Activated naive CD4-positive, alpha-beta T cell treated with Interleukin-2 at 50 U/mL for 16 hours (primary cell): ENCODE measurements around the gene PRKAR2B.
"Not testable (repeated sequence)": the region's sequence is repeated elsewhere in the genome, so short reads cannot be mapped to it uniquely, and the experiment has no call there.

ENCODE experiments used
- DNase-seq: peaks from one replicate; pipeline ENCODE4 v3.0.0-alpha.2; 2020

The PRKAR2B gene

DNA sequence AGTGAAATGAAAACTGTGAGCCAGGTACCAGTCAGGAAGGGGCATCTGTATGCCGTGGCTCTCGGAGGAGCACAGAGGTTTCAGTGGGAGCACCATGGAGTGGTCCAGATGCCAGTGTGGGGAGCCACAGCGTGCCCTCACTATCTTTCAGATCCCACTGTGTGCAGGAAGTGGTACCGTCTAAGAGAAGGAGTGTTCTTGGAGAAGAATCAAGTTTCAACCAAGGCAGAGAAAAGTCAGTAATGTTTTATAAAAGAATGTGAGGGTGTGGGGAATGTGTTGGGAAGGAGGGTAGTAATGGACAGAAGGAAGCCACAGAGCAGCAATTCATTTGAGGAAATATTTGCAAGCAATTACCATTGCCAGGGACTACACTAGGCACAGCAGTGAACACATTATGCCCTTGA, 35.6 kb downstream of the PRKAR2B start:
- no peak for DNase-seq

- no peak for DNase-seq
Measured at GRCh38 chr7:107080533-107080932, 36.0 kb downstream of the PRKAR2B start.

GRCh38 chr7:107085180-107085579, 40.7 kb downstream of the PRKAR2B start:
- DNase-seq = no peak

DNA sequence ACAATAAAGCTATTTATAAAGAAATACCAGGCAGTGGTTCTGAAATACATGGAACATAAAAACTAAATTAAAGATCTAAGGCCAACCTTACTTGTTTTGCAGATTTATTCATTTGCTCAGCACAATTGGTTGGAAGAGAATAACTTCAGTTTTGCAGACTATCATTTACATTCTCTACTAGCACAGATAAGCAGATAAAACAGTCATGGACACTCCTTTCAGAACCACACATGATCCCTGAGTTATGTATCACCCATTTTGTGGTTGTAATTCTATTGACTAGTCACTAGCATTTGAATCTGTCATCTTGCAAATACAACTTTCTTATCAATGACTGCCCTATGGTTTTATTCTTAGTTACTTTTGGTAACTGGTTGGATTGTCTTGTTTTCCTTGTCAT, 45.1 kb downstream of the PRKAR2B start:
- no peak for DNase-seq

DNA sequence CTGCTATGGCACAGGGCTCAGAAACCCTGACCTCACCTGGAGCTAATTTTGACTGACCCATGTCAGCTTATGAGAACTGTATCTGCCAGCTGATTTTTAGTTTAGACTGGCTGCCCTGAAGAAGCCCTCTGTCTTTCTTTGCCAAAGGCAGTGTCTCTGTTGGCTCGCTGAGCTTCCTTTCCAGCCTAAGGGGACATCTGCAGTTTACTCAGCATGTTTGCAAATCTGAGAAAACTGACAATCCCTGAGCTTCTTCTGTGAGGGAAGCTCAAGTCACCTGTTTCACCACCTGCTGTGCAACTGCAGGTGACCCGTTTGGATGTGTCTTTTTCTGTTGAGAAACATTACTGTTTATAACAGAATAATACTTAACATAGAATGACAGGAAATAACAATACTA, 46.0 kb downstream of the PRKAR2B start:
- no peak for DNase-seq

DNA sequence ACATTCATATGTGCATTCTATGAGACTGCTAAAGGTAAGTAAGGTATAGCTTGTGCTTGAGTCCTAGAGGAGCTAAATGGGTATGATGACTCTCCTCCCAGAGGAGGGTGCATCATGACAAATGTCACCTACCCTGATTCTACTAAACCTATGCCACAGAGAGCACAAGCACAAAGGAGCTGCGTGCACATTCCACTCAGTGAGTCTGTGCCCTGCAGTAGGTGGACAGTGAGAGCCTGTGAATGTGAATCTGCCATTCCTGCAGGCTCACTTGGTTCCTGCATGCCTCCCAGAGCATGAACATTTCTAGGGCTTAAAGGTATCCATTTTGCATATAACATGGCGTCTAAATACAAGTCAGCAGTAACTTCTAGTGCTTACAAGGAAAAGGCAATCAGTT, 46.8 kb downstream of the PRKAR2B start:
- DNase-seq = no peak

DNA sequence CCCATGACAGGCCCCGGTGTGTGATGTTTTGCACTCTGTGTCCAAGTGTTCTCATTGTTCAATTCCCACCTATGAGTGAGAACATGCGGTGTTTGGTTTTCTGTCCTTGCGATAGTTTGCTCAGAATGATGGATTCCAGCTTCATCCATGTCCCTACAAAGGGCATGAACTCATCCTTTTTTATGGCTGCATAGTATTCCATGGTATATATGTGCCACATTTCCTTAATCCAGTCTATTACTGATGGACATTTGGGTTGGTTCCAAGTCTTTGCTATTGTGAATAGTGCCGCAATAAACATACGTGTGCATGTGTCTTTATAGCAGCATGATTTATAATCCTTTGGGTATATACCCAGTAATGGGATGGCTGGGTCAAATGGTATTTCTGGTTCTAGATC, 49.2 kb downstream of the PRKAR2B start:
- DNase-seq = not testable (repeated sequence)

GRCh38 chr7:107099154-107099553, 54.6 kb downstream of the PRKAR2B start:
- not testable (repeated sequence) for DNase-seq

DNA sequence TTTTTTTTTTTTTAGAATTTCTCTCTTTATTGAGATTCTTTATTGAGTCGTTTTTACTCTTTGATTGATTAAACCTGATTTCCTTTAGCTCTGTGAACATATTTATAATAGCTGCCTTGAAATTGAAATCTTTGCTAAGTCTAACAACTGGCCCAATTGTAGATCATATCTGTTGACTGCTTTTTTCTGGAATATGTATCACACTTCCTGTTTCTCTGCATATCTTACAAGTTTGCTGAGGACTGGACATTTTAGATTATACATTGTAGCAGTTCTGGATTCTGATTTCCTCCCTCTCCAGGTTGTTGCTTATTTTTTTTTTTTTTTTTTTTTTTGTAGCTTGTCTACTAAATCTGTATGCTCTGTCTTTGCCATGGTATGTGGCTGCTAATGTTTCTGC, 56.3 kb downstream of the PRKAR2B start:
- DNase-seq = no peak

DNA sequence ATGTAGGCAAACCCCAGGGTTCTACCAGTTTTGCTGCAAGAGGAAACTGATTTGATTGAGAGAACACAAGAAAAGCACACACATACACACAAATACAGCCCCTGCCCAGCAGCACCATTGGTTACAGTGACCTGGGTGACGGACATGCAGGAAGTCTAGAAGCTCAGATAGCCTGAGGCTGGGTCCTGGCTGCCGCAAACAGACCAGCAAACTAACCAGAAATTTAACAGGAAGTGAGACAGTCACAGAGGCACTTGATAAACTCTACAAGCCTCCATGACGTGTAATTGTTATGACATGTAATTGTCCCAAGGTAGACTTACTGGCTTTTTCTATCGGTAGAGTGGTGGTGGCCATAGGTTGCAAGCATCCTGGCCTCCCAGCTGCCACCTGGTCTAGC, 58.9 kb downstream of the PRKAR2B start:
- DNase-seq = no peak

DNA sequence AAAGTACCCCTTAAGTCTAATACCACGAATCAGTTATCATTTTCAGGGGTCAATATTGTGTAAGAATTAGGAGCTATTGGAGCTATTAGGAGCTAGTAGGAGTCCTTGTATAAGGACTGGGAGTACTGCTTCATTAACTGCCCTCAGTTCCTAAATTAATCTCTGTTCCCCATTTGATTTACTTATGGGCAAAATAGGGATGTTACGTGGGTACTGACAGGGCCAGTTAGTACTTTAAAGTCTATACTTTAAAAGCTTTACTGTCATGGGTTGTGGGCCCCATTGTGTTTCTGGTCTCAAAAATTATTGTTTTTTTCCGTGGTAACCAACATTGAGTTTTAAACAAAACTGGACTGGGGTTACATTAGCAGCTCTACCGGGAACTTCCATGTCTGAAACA, 60.3 kb downstream of the PRKAR2B start:
- DNase-seq = no peak

DNA sequence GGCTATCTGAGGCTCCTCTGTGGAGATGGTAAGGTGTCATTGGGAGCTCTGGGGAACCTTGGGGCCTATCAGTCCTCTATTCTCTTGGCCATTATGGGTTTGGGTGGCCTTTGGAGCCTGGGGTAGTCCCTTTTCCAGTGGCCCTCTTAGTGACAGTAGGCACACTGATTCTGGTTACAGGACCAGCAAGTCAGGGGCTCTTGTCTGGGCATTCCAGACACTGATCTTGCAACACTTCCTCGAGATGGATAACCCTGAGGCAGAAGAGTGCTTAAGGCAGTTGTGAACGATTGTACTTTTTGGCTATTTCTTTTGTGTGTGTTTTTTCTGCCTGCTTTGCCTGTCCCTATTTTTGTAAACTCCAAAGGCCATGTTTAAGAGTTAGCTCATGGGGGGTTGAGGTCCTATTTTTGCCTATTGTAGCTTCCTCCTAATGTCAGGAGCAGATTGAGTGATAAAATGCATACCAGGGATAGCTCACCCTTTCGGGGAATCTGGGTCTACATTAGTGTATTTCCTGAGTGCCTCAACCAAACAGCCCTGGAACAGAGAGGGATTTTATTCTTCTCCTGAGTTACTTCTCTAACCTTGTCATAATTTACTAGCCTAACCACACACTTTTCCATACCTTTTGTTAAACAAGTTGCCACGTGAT, 61.2 kb downstream of the PRKAR2B start:
- no peak for DNase-seq

GRCh38 chr7:107108793-107109371, 64.4 kb downstream of the PRKAR2B start:
- DNase-seq = no peak

GRCh38 chr7:107109955-107110354, 65.5 kb downstream of the PRKAR2B start:
- no peak for DNase-seq

- DNase-seq = no peak
Measured at GRCh38 chr7:107111196-107111595, 66.7 kb downstream of the PRKAR2B start.

GRCh38 chr7:107113866-107114265, 69.4 kb downstream of the PRKAR2B start:
- no peak for DNase-seq

GRCh38 chr7:107115114-107115513, 70.6 kb downstream of the PRKAR2B start:
- no peak for DNase-seq

DNA sequence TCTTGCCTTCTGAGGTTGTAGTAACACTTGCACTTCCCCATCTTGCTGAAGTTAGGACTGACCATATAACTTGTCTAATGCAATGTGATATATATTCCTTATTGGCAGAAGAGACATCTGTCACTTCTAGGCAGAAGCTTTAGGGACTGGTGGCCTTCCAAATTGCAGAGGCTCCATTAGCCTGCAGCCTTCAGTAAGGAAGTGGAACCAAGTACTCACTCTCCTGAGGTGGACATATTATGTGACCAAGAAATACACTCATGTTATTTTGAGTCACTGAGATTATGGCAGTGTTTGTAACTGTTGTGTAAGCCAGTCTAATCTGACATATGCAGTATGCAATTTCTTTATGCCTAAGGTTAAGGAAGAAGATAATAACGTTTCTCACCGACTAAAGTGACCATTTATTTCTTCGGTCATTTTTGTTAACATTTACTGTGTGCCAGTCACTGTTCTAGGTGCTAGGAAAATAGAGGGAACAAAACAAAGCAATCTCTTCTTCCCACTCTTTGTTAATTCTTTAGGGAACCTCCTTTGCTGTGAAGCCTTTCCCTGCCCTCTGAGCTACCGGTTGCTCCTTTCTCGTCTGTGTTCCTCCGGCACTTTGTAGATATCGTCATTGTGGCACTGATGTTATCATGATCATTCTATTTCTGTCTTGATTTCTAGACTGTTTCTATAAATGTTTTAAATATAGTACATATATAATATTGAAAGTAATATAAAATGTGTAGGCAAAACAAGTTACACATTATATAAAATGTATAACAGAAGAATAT, 71.4 kb downstream of the PRKAR2B start:
- DNase-seq = no peak

DNA sequence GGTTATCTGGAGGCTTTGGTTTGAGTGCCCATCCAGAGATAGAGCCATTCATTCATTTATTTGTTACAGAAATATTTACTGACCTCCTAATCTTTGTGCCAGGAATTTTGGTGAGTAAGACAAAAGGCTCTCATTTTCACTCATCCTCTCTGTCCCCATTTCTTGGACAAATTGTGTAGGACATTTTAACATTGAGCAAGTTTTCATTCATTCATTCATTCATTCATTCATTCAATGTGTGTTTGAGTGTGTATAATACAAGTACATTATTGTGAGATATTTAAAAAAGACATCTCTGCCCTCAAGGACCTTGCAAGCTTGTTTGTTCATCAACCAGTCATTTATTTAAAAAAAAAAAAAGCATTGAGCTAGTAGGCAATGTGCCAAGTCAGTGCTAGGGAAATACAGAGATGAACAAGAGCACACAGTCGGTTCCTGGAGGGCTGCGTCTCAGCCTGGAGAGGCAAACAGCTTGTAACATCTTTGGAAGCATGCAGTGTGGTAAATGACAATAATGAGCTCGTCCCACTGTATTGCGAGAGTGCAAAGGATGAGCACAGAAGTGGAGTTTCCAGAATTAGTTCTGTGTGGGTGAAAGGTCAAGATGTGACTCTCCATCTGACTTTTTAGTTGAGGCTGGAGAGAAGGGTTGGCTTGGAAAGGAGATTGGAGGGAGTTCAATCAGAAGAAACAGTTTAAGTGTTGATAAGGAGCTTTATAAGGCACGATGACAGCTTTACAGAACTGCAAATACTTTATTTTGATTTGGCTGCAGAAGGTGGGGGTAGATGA, 73.8 kb downstream of the PRKAR2B start:
- no peak for DNase-seq

- DNase-seq = no peak
Measured at GRCh38 chr7:107119376-107120105, 75.0 kb downstream of the PRKAR2B start.

DNA sequence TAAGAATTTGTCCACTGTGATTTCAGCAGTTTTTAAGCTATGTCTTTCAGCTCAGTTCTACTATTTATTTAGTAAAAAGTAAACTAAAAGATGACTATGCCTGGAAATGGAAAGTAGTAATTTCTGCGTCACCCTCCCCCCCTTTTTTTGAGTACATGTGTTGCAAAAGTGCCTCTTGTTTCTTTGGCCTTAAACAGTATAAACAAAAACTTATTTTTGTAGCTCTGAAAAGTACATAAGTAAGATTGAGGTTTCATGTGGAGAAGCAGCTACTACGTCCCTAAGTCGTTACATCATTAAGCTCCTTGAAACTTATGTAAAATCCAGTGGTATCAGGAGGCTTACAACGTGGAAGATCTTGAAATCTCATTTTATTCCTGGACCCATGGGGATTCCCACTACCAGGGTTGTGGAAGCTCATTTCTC, 78.0 kb downstream of the PRKAR2B start:
- no peak for DNase-seq

DNA sequence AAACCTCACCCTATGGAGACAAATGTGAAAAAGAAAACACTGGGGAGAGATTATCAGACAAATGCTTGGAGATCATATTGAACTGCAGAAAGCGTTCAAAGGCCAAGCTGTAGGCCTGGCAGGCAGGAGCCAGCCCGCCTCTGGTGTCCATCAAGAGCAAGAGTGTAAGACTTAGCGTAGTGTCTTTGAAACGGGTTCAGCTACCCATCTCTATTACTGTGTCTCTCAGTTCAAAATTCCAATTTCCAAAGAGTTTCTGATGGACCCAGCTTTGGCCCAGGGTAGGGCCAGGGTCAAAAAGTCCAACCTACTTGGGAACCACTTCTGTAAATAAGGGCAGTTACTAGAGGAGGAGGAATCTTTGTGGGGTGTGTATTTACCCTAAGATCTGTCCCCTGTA, 78.9 kb downstream of the PRKAR2B start:
- no peak for DNase-seq

- no peak for DNase-seq
Measured at GRCh38 chr7:107125475-107125874, 81.0 kb downstream of the PRKAR2B start.
